Measurements from ENCODE around the gene RALGAPA2. TPM values are rescaled to one million over a fixed set of nuclear protein-coding genes. Genes with fewer than 3 reads are reported as not detected.

RALGAPA2 gene
- total and polyA plus RNA-seq, 2 donors, result 15.3 to 41.6 TPM

GRCh38 chr20:20658123-20658522 is 54.3 kb downstream of the RALGAPA2 start:
- no peak for DNase-seq (ENCODE audit: extremely low spot score)
- H3K4me3 ChIP-seq (ENCODE audit: low read depth, low read length), result no peak overlapping the region

DNA sequence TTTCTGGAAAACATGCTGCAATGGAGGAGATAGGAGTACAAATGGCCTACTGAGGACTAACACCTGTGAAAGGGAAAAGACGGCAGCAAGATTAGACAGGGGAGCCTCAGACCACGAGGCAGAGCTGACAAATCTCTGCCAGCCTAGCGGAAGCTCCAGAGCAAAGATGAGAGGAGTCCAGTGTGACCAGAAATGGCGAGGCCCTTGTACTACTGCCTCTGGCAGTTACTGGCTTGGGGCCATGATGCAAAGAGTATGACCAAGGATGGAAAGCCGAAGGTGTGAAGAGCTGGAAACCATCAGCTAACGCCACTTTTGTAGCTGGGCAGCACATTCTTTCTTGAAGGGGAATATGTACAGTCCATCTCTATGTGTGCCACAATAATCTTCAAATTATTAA is 55.4 kb downstream of the RALGAPA2 start:
- WGBS, result 93% methylated on average over 6 of the region's 6 CpGs
- H3K4me1 ChIP-seq (ENCODE audit: insufficient read depth), result no peaks in the 10 kb centered on the region
- H3K4me3 ChIP-seq (ENCODE audit: low read depth, low read length), result no peak overlapping the region
- H3K27ac ChIP-seq (ENCODE audit: low read depth), result no peak overlapping the region
- no peaks in the 10 kb centered on the region for H3K36me3 ChIP-seq (ENCODE audit: insufficient read depth)
- no peak for DNase-seq (ENCODE audit: extremely low spot score)

More at GRCh38 chr20:20658123-20658522, 54.3 kb downstream of the RALGAPA2 start:
- H3K4me1 ChIP-seq (ENCODE audit: insufficient read depth), result no peaks in the 10 kb centered on the region
- no peak overlapping the region for H3K27ac ChIP-seq (ENCODE audit: low read depth)
- no peaks in the 10 kb centered on the region for H3K36me3 ChIP-seq (ENCODE audit: insufficient read depth)

DNA sequence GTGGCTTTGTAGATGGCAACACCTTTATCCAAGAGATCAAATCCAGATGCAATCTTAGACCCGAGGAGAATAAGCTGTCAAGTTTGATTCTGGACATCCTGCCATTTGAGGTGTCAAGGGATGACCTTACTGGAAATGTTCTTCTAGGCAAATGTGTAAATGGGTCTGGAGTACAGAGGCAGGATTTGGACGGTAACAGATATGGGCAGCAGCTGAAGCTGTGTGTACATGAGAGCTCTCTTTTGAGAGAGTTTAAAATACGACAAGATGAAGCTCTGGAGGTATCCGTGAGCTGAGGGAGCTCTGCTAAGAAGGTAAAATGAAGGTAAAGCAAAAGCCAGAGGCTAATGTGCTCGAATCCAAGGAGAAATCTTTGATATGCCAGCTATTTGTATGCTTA is 56.6 kb downstream of the RALGAPA2 start:
- 72% methylated on average over 5 of the region's 5 CpGs for WGBS
- Histone ChIP-seq H3K4me1 (ENCODE audit: insufficient read depth) (no peaks in the 10 kb centered on the region), H3K27ac (ENCODE audit: low read depth) (no peak overlapping the region), H3K4me3 (ENCODE audit: low read depth, low read length) (no peak overlapping the region), H3K36me3 (ENCODE audit: insufficient read depth) (no peaks in the 10 kb centered on the region)
- no peak for DNase-seq (ENCODE audit: extremely low spot score)

- 67% methylated on average over 4 of the region's 4 CpGs for WGBS
- no peak for DNase-seq (ENCODE audit: extremely low spot score)
- no peak overlapping the region for H3K27ac ChIP-seq (ENCODE audit: low read depth)
- H3K4me1 ChIP-seq (ENCODE audit: insufficient read depth), result no peaks in the 10 kb centered on the region
- no peaks in the 10 kb centered on the region for H3K36me3 ChIP-seq (ENCODE audit: insufficient read depth)
- no peak overlapping the region for H3K4me3 ChIP-seq (ENCODE audit: low read depth, low read length)
These were observed 62.5 kb downstream of the RALGAPA2 start for GRCh38 chr20:20649945-20650344.

- Histone ChIP-seq H3K4me3 (ENCODE audit: low read depth, low read length) (no peak overlapping the region), H3K36me3 (ENCODE audit: insufficient read depth) (no peaks in the 10 kb centered on the region), H3K4me1 (ENCODE audit: insufficient read depth) (no peaks in the 10 kb centered on the region), H3K27ac (ENCODE audit: low read depth) (no peak overlapping the region)
- no peak for DNase-seq (ENCODE audit: extremely low spot score)
- WGBS, result 78% methylated on average over 3 of the region's 3 CpGs
These were observed 68.5 kb downstream of the RALGAPA2 start for GRCh38 chr20:20643927-20644326.

- no peak overlapping the region for H3K27ac ChIP-seq (ENCODE audit: low read depth)
- 96% methylated on average over 1 of the region's 2 CpGs for WGBS
- no peak for DNase-seq (ENCODE audit: extremely low spot score)
- H3K36me3 ChIP-seq (ENCODE audit: insufficient read depth), result no peaks in the 10 kb centered on the region
- H3K4me1 ChIP-seq (ENCODE audit: insufficient read depth), result no peaks in the 10 kb centered on the region
- no peak overlapping the region for H3K4me3 ChIP-seq (ENCODE audit: low read depth, low read length)
These were observed 70.7 kb downstream of the RALGAPA2 start for GRCh38 chr20:20641783-20642182.

DNA sequence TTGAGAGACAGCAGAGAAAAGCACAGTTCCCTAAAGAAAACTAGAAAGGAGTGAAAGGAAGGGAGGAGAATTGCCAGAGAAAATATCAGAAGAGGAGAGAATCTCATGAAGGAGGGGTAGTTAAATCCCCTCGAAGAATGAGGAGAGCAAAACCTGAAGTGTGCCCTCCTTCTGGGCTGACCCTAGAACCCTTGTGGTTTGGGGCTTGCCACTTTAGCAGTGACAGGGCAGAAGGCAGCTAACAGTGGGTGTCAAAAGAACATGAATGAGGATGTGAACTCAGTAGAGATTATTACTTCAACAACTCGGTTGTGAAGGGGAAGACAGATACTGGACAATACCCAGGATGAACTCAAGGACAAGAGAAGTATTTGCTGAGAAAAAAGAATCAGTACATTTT is 73.6 kb downstream of the RALGAPA2 start:
- Histone ChIP-seq H3K27ac (ENCODE audit: low read depth) (no peak overlapping the region), H3K4me3 (ENCODE audit: low read depth, low read length) (no peak overlapping the region), H3K4me1 (ENCODE audit: insufficient read depth) (no peaks in the 10 kb centered on the region), H3K36me3 (ENCODE audit: insufficient read depth) (no peaks in the 10 kb centered on the region)
- 78% methylated on average over 2 of the region's 2 CpGs for WGBS
- DNase-seq (ENCODE audit: extremely low spot score), result no peak

- Histone ChIP-seq H3K27ac (ENCODE audit: low read depth) (no peak overlapping the region), H3K4me3 (ENCODE audit: low read depth, low read length) (no peak overlapping the region), H3K4me1 (ENCODE audit: insufficient read depth) (no peaks in the 10 kb centered on the region), H3K36me3 (ENCODE audit: insufficient read depth) (no peaks in the 10 kb centered on the region)
- no peak for DNase-seq (ENCODE audit: extremely low spot score)
- 93% methylated on average over 7 of the region's 7 CpGs for WGBS
These were observed 74.3 kb downstream of the RALGAPA2 start for GRCh38 chr20:20637998-20638725.

- Histone ChIP-seq H3K4me3 (ENCODE audit: low read depth, low read length) (no peak overlapping the region), H3K36me3 (ENCODE audit: insufficient read depth) (no peaks in the 10 kb centered on the region), H3K4me1 (ENCODE audit: insufficient read depth) (no peaks in the 10 kb centered on the region), H3K27ac (ENCODE audit: low read depth) (no peak overlapping the region)
- no peak for DNase-seq (ENCODE audit: extremely low spot score)
- WGBS, result 98% methylated on average over 2 of the region's 2 CpGs
These were observed 77.4 kb downstream of the RALGAPA2 start for GRCh38 chr20:20635006-20635405.

- no peak for DNase-seq (ENCODE audit: extremely low spot score)
- no peak overlapping the region for H3K4me3 ChIP-seq (ENCODE audit: low read depth, low read length)
- 95% methylated on average over 2 of the region's 2 CpGs for WGBS
- H3K36me3 ChIP-seq (ENCODE audit: insufficient read depth), result no peaks in the 10 kb centered on the region
- no peaks in the 10 kb centered on the region for H3K4me1 ChIP-seq (ENCODE audit: insufficient read depth)
- no peak overlapping the region for H3K27ac ChIP-seq (ENCODE audit: low read depth)
These were observed 79.8 kb downstream of the RALGAPA2 start for GRCh38 chr20:20632644-20633043.

- Histone ChIP-seq H3K4me3 (ENCODE audit: low read depth, low read length) (no peak overlapping the region), H3K27ac (ENCODE audit: low read depth) (no peak overlapping the region), H3K36me3 (ENCODE audit: insufficient read depth) (no peaks in the 10 kb centered on the region), H3K4me1 (ENCODE audit: insufficient read depth) (no peaks in the 10 kb centered on the region)
- 94% methylated on average over 4 of the region's 4 CpGs for WGBS
- no peak for DNase-seq (ENCODE audit: extremely low spot score)
These were observed 81.9 kb downstream of the RALGAPA2 start for GRCh38 chr20:20630551-20630950.

GRCh38 chr20:20629556-20630188 is 82.8 kb downstream of the RALGAPA2 start:
- Histone ChIP-seq H3K27ac (ENCODE audit: low read depth) (no peak overlapping the region), H3K4me3 (ENCODE audit: low read depth, low read length) (no peak overlapping the region), H3K36me3 (ENCODE audit: insufficient read depth) (no peaks in the 10 kb centered on the region), H3K4me1 (ENCODE audit: insufficient read depth) (no peaks in the 10 kb centered on the region)
- WGBS, result 97% methylated on average over 3 of the region's 3 CpGs
- no peak for DNase-seq (ENCODE audit: extremely low spot score)

- H3K4me3 ChIP-seq (ENCODE audit: low read depth, low read length), result no peak overlapping the region
- H3K27ac ChIP-seq (ENCODE audit: low read depth), result no peak overlapping the region
- 93% methylated on average over 2 of the region's 2 CpGs for WGBS
- no peak for DNase-seq (ENCODE audit: extremely low spot score)
- H3K36me3 ChIP-seq (ENCODE audit: insufficient read depth), result no peaks in the 10 kb centered on the region
- no peaks in the 10 kb centered on the region for H3K4me1 ChIP-seq (ENCODE audit: insufficient read depth)
These were observed 84.1 kb downstream of the RALGAPA2 start for GRCh38 chr20:20628314-20628713.

DNA sequence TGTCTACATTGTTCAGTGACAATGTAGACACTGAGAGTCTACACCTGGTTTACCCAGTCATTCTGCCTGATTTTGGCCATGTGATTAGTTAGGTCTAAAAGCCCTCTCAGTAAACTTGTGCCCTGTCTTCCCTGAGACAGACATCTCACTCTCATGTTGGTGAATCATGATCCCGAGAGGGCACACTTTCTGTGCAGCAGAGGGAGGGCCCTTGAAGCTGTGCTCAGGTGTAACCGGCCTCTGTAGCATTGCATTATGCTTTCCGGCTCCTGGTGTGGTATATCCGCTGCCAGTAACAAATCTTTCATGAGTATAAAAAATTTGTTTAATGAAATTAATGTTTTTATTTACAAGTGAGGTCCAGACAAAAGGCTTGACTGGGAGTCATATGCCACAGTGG is 85.0 kb downstream of the RALGAPA2 start:
- 94% methylated on average over 4 of the region's 4 CpGs for WGBS
- H3K4me1 ChIP-seq (ENCODE audit: insufficient read depth), result no peaks in the 10 kb centered on the region
- H3K27ac ChIP-seq (ENCODE audit: low read depth), result no peak overlapping the region
- no peak overlapping the region for H3K4me3 ChIP-seq (ENCODE audit: low read depth, low read length)
- no peaks in the 10 kb centered on the region for H3K36me3 ChIP-seq (ENCODE audit: insufficient read depth)
- no peak for DNase-seq (ENCODE audit: extremely low spot score)

All from urinary bladder (tissue), 4 donors.